K562 (cell line): Measurements from ENCODE around the gene SMARCA4. TPM values are rescaled to one million over a fixed set of nuclear protein-coding genes. Genes with fewer than 3 reads are reported as not detected.

Source experiments
- CCNT2 ChIP-seq: IDR thresholded peaks from 2 replicates; pipeline ENCODE4 v1.6.1; 2011; ENCODE audit warnings: borderline replicate concordance, low read depth, mild to moderate bottlenecking, moderate library complexity, mixed read lengths, low read length; ENCODE audit not compliant: insufficient read length; ENCODE audit errors: extremely low read depth
- MXI1 ChIP-seq: IDR thresholded peaks from 2 replicates; pipeline ENCODE4 v1.6.1; 2011; ENCODE audit warnings: low read depth, mild to moderate bottlenecking, improper control_type of control experiment, low read length
- POLR2AphosphoS2 ChIP-seq: IDR thresholded peaks from 2 replicates; pipeline ENCODE4 v1.6.1; 2012; ENCODE audit warnings: low read length, improper control_type of control experiment
- POLR2AphosphoS5 ChIP-seq: IDR thresholded peaks from 2 replicates; pipeline ENCODE4 v1.6.1; 2011; ENCODE audit warnings: mild to moderate bottlenecking, low read depth, low read length, moderate library complexity; ENCODE audit not compliant: control insufficient read depth, insufficient read depth
- POLR2G ChIP-seq: fragments of 200-400 bp; formaldehyde crosslinking; IDR thresholded peaks from 2 replicates; pipeline ENCODE4 v1.6.1; 2017; ENCODE audit warnings: low read depth, mild to moderate bottlenecking, antibody characterized with exemption, low read length, moderate library complexity
- RBM22 ChIP-seq: fragments of 200-400 bp; formaldehyde crosslinking; IDR thresholded peaks from 2 replicates; pipeline ENCODE4 v1.6.1; 2018; ENCODE audit warnings: low read length, low read depth; ENCODE audit not compliant: poor library complexity, severe bottlenecking
- TFAM ChIP-seq: fragments of 250-450 bp; sonication (Bioruptor Pico); conservative IDR thresholded peaks from 2 replicates; pipeline ENCODE4 v1.5.0; 2021; ENCODE audit warnings: mild to moderate bottlenecking, moderate library complexity
- polyA plus RNA-seq, 8 experiments: library from polyadenylated mRNA; depleted of rRNA in 4 of 8; stranded (reverse) in 5 of 8; unstranded in 3 of 8; fragments of >200 nt; fragmentation: Nextera tagmentation in 2 of 8; fragmentation: Illumina TruSeq in 1 of 8; extraction: Ambion mirVana in 2 of 8; extraction: Trizol in 1 of 8; gene quantifications; 2 replicates each; pipeline versions ENCODE4 v1.2.1 to v1.2.3, GENCODE V29; 2011 to 2014; ENCODE audit warnings: inconsistent platforms in 1 of 8, missing spikeins in 1 of 8
- total RNA-seq, 7 experiments: library from RNA; depleted of rRNA in 6 of 7; stranded (reverse); fragments of >200 nt in 6 of 7; fragmentation: Illumina TruSeq in 2 of 7; extraction: Trizol in 2 of 7; gene quantifications; 2 replicates each; pipeline versions ENCODE4 v1.2.1 to v1.2.3, GENCODE V29; 2011 to 2021; ENCODE audit warnings: low replicate concordance in 1 of 7
- TF ChIP-seq, protein P1 (sequence below): IDR thresholded peaks from 2 replicates; pipeline ENCODE4 v1.6.1; 2011; ENCODE audit warnings: borderline replicate concordance, low read depth, mild to moderate bottlenecking, moderate library complexity, low read length; ENCODE audit not compliant: insufficient read depth, poor library complexity, severe bottlenecking
- TF ChIP-seq, protein P2 (sequence below), 3 experiments: fragments of 200-800 bp in 1 of 3; sonication (Bioruptor generic) in 1 of 3; sonication (generic) in 1 of 3; formaldehyde crosslinking in 1 of 3; IDR thresholded peaks; 2 replicates each; pipeline versions ENCODE4 v1.6.1 to v1.8.0; 2016 to 2022; ENCODE audit warnings: mild to moderate bottlenecking in 2 of 3, missing compliant biosample characterization in 2 of 3, missing genetic modification characterization in 2 of 3, missing genetic modification reagents in 1 of 3

SMARCA4 gene
- total and polyA plus RNA-seq, 9 of the 15 experiments (the other 6 are each of a cell fraction or from before 2014, with no cell fraction given): 19.3 to 207 (median 52.1) TPM

DNA sequence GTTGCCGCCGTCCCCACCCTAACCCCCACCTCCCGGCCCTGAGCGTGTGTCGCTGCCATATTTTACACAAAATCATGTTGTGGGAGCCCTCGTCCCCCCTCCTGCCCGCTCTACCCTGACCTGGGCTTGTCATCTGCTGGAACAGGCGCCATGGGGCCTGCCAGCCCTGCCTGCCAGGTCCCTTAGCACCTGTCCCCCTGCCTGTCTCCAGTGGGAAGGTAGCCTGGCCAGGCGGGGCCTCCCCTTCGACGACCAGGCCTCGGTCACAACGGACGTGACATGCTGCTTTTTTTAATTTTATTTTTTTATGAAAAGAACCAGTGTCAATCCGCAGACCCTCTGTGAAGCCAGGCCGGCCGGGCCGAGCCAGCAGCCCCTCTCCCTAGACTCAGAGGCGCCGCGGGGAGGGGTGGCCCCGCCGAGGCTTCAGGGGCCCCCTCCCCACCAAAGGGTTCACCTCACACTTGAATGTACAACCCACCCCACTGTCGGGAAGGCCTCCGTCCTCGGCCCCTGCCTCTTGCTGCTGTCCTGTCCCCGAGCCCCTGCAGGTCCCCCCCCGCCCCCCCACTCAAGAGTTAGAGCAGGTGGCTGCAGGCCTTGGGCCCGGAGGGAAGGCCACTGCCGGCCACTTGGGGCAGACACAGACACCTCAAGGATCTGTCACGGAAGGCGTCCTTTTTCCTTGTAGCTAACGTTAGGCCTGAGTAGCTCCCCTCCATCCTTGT, 38.8 kb upstream of the SMARCA4 start (continued):
- TF ChIP-seq RBM22: peak; percentile 9
- TF ChIP-seq TFAM: no peak
- TF ChIP-seq MXI1: no peak
- TF ChIP-seq POLR2AphosphoS2: peak; percentile 27; the same call in 1 of the 2 replicates
- TF ChIP-seq, protein P1, sequence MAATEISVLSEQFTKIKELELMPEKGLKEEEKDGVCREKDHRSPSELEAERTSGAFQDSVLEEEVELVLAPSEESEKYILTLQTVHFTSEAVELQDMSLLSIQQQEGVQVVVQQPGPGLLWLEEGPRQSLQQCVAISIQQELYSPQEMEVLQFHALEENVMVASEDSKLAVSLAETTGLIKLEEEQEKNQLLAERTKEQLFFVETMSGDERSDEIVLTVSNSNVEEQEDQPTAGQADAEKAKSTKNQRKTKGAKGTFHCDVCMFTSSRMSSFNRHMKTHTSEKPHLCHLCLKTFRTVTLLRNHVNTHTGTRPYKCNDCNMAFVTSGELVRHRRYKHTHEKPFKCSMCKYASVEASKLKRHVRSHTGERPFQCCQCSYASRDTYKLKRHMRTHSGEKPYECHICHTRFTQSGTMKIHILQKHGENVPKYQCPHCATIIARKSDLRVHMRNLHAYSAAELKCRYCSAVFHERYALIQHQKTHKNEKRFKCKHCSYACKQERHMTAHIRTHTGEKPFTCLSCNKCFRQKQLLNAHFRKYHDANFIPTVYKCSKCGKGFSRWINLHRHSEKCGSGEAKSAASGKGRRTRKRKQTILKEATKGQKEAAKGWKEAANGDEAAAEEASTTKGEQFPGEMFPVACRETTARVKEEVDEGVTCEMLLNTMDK: peak; percentile 5
- peak; percentile 77 for TF ChIP-seq POLR2G
- peak; percentile 31 for TF ChIP-seq CCNT2
- TF ChIP-seq POLR2AphosphoS5: peak; percentile 48; the same call in 1 of the 2 replicates
- TF ChIP-seq, protein P2, sequence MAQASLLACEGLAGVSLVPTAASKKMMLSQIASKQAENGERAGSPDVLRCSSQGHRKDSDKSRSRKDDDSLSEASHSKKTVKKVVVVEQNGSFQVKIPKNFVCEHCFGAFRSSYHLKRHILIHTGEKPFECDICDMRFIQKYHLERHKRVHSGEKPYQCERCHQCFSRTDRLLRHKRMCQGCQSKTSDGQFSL (CRISPR knock-in tag; IDR thresholded peaks at IDR 0.05): no peak
- TF ChIP-seq, protein P2 (tag; IDR thresholded peaks at IDR 0.05): peak in 1 of 2 experiments; percentile 33; a peak in 1 of 4 replicates
